ENCODE measurements around the gene PLCD3.

- TF ChIP-seq CTCF (IDR thresholded peaks at IDR 0.05), result no peak
- no peak for TF ChIP-seq POLR2A (IDR thresholded peaks at IDR 0.05)
These were observed 4.0 kb downstream of the PLCD3 start for GRCh38 chr17:45128331-45128730.
